K562 (cell line): Measurements from ENCODE around the gene MERTK. TPM values are rescaled to one million over a fixed set of nuclear protein-coding genes. Genes with fewer than 3 reads are reported as not detected.

Source experiments
- ATAC-seq: fragments of 200-7000 bp; cut with Tn5 transposase; 3 replicates; pipeline ENCODE4 v1.9.1; 2020; ENCODE audit warnings: moderate library complexity
- BruUV-seq: library from RNA; stranded (reverse); fragments of 400-500 nt; replicated peaks from 2 replicates; lab custom pipeline; 2021; lab: Mats Ljungman, UMichigan
- CTCF ChIA-PET: fragments of 300-600 bp; formaldehyde crosslinking; extraction: SDS; loops from one replicate; lab custom pipeline; 2021; ENCODE audit warnings: low intra/inter-chr PET ratio; lab: Yijun Ruan, JAX
- POLR2A ChIA-PET: fragments of 300-600, 350-650 bp; sonication (Branson Sonifier 250); formaldehyde crosslinking; extraction: SDS; loops from one replicate; lab custom pipeline; 2021; ENCODE audit warnings: antibody characterized with exemption, inconsistent platforms; lab: Yijun Ruan, JAX
- DNase-seq, 4 experiments: peaks; one replicate each; pipeline versions ENCODE4 v3.0.0 to v3.0.0-alpha.2; 2011 to 2018; ENCODE audit warnings: low spot score in 3 of 4, mixed read lengths in 3 of 4; ENCODE audit errors: extremely low read depth in 1 of 4
- FAIRE-seq: peaks from 2 replicates; lab custom pipeline; 2011; peaks lifted over from hg19 to GRCh38; lab: Jason Lieb, UNC
- H2AFZ ChIP-seq: 2 replicates; pipeline ENCODE4 v1.6.0; 2011; ENCODE audit warnings: low read depth, low read length, control low read depth, inconsistent platforms
- H3K27ac ChIP-seq: fragments of 200-600 bp; 3 replicates; pipeline ENCODE4 v1.8.0; 2011; ENCODE audit warnings: low read depth, mild to moderate bottlenecking, control low read depth, inconsistent platforms, low read length, moderate library complexity, mixed read lengths; ENCODE audit errors: extremely low read depth
- H3K27me3 ChIP-seq, 2 experiments: fragments of 300-600 bp in 1 of 2; 2 replicates in 1 of 2; 3 replicates in 1 of 2; pipeline versions ENCODE4 v1.6.0 to v1.8.0; 2011; ENCODE audit warnings: inconsistent platforms in 2 of 2, low read length in 2 of 2, mild to moderate bottlenecking in 1 of 2, mixed read lengths in 1 of 2, moderate library complexity in 1 of 2; ENCODE audit not compliant: control insufficient read depth in 2 of 2, insufficient read depth in 2 of 2
- H3K36me3 ChIP-seq: fragments of 300-600 bp; 3 replicates; pipeline ENCODE4 v1.8.0; 2011; ENCODE audit warnings: mild to moderate bottlenecking, low read length, inconsistent platforms; ENCODE audit not compliant: control insufficient read depth, insufficient read depth
- H3K4me1 ChIP-seq, 2 experiments: fragments of 200-600 bp in 1 of 2; replicated peaks in 1 of 2; 2 replicates in 1 of 2; 3 replicates in 1 of 2; pipeline versions ENCODE4 v1.5.1 to v1.8.0; 2011; ENCODE audit warnings: inconsistent platforms in 2 of 2, low read length in 2 of 2, mild to moderate bottlenecking in 1 of 2, mixed read lengths in 1 of 2, moderate library complexity in 1 of 2; ENCODE audit not compliant: control insufficient read depth in 2 of 2, insufficient read depth in 2 of 2
- H3K4me2 ChIP-seq: 2 replicates; pipeline ENCODE4 v1.6.1; 2011; ENCODE audit warnings: low read length, control low read depth, inconsistent platforms, mixed read lengths; ENCODE audit not compliant: insufficient read depth
- H3K4me3 ChIP-seq: fragments of 200-600 bp; sonication (generic), shearing (Covaris generic); 2 replicates; pipeline ENCODE4 v1.5.1; 2016; ENCODE audit warnings: control low read depth, inconsistent platforms
- H3K79me2 ChIP-seq: fragments of 200-600 bp; 3 replicates; pipeline ENCODE4 v1.8.0; 2011; ENCODE audit warnings: low read length, inconsistent platforms; ENCODE audit not compliant: control insufficient read depth, insufficient read depth
- H3K9ac ChIP-seq, 2 experiments: 2 replicates each; pipeline versions ENCODE4 v1.6.0 to v1.6.1; 2011; ENCODE audit warnings: low read depth in 2 of 2, low read length in 2 of 2, control low read depth in 1 of 2, inconsistent platforms in 1 of 2, mild to moderate bottlenecking in 1 of 2, mixed read lengths in 1 of 2; ENCODE audit not compliant: insufficient read depth in 1 of 2
- H3K9me1 ChIP-seq: one replicate; pipeline ENCODE4 v1.6.0; 2011; ENCODE audit warnings: inconsistent platforms, mild to moderate bottlenecking, low read length, moderate library complexity; ENCODE audit not compliant: control insufficient read depth, insufficient read depth
- H3K9me3 ChIP-seq: replicated peaks from 2 replicates; pipeline ENCODE4 v1.5.1; 2011; ENCODE audit warnings: low read depth, low read length, inconsistent platforms; ENCODE audit not compliant: control insufficient read depth, insufficient read depth
- H4K20me1 ChIP-seq: replicated peaks from 2 replicates; pipeline ENCODE4 v1.6.1; 2011; ENCODE audit warnings: low read length, inconsistent platforms, mixed read lengths; ENCODE audit not compliant: control insufficient read depth, insufficient read depth
- BCLAF1 ChIP-seq, 2 experiments: fragments of 450-650 bp in 1 of 2; IDR thresholded peaks; 2 replicates each; pipeline ENCODE4 v1.6.1; 2011 to 2017; ENCODE audit warnings: low read depth in 2 of 2, antibody characterized with exemption in 1 of 2, borderline replicate concordance in 1 of 2, low read length in 1 of 2, mild to moderate bottlenecking in 1 of 2, mixed read lengths in 1 of 2; ENCODE audit not compliant: control insufficient read depth in 1 of 2
- E2F6 ChIP-seq, 2 experiments: IDR thresholded peaks; 2 replicates each; pipeline ENCODE4 v1.6.1; 2011; ENCODE audit warnings: borderline replicate concordance in 1 of 2, control low read depth in 1 of 2, low read depth in 1 of 2, low read length in 1 of 2, mild to moderate bottlenecking in 1 of 2, mixed read lengths in 1 of 2, moderate library complexity in 1 of 2; ENCODE audit not compliant: insufficient read depth in 1 of 2, insufficient read length in 1 of 2, poor library complexity in 1 of 2, severe bottlenecking in 1 of 2; ENCODE audit errors: extremely low read depth in 1 of 2
- ILF3 ChIP-seq: fragments of 450-650 bp; IDR thresholded peaks from 2 replicates; pipeline ENCODE4 v1.6.1; 2018; ENCODE audit warnings: antibody characterized with exemption, mild to moderate bottlenecking, moderate library complexity, borderline replicate concordance
- MCM3 ChIP-seq: fragments of 450-650 bp; IDR thresholded peaks from 2 replicates; pipeline ENCODE4 v1.6.1; 2016
- NCOA6 ChIP-seq: fragments of 450-650 bp; IDR thresholded peaks from 2 replicates; pipeline ENCODE4 v1.6.1; 2017; ENCODE audit warnings: mild to moderate bottlenecking
- NFE2 ChIP-seq: IDR thresholded peaks from 2 replicates; pipeline ENCODE4 v1.6.1; 2014; ENCODE audit warnings: antibody characterized with exemption, low read depth
- POU5F1 ChIP-seq: fragments of 150-350 bp; IDR thresholded peaks from 2 replicates; pipeline ENCODE4 v1.6.1; 2014; ENCODE audit warnings: borderline replicate concordance, low read length, low read depth, mild to moderate bottlenecking; ENCODE audit not compliant: partially characterized antibody
- RFX7 ChIP-seq: fragments of 250-450 bp; sonication (Bioruptor Pico); IDR thresholded peaks from 2 replicates; pipeline ENCODE4 v1.5.1; 2021; ENCODE audit warnings: mild to moderate bottlenecking
- TCFL5 ChIP-seq: fragments of 250-450 bp; sonication (Bioruptor Pico); conservative IDR thresholded peaks from 2 replicates; pipeline ENCODE4 v1.6.1; 2021; ENCODE audit warnings: mild to moderate bottlenecking, moderate library complexity, matching md5 sums
- XRCC4 ChIP-seq: IDR thresholded peaks from one replicate; pipeline ENCODE4 v1.6.1; 2011; ENCODE audit not compliant: insufficient read depth, insufficient read length; ENCODE audit errors: extremely low read depth
- ZC3H8 ChIP-seq: fragments of 450-650 bp; IDR thresholded peaks from 2 replicates; pipeline ENCODE4 v1.6.1; 2017
- WGBS: fragments of 100-300 bp; shearing (Covaris generic); methylation state at CpG from one replicate; pipeline ENCODE4 v1.1.6; 2016; ENCODE audit warnings: low coverage, mixed read lengths; ENCODE audit not compliant: insufficient coverage; ENCODE audit errors: missing lambda C conversion rate; 5-methylcytosine and 5-hydroxymethylcytosine counted together
- in situ Hi-C: fragments of 300-500 bp; cut with MboI; formaldehyde crosslinking; loops from 4 replicates; pipeline ENCODE4 v1.15.0; 2018; ENCODE audit warnings: inconsistent platforms, mixed read lengths
- intact Hi-C: fragments of 100-400 bp; cut with micrococcal nuclease; formaldehyde crosslinking; loops from 2 replicates; pipeline ENCODE4 v1.14.2; 2022
- polyA plus RNA-seq, 8 experiments: library from polyadenylated mRNA; depleted of rRNA in 4 of 8; stranded (reverse) in 5 of 8; unstranded in 3 of 8; fragments of >200 nt; fragmentation: Nextera tagmentation in 2 of 8; fragmentation: Illumina TruSeq in 1 of 8; extraction: Ambion mirVana in 2 of 8; extraction: Trizol in 1 of 8; gene quantifications; 2 replicates each; pipeline versions ENCODE4 v1.2.1 to v1.2.3, GENCODE V29; 2011 to 2014; ENCODE audit warnings: inconsistent platforms in 1 of 8, missing spikeins in 1 of 8
- total RNA-seq, 7 experiments: library from RNA; depleted of rRNA in 6 of 7; stranded (reverse); fragments of >200 nt in 6 of 7; fragmentation: Illumina TruSeq in 2 of 7; extraction: Trizol in 2 of 7; gene quantifications; 2 replicates each; pipeline versions ENCODE4 v1.2.1 to v1.2.3, GENCODE V29; 2011 to 2021; ENCODE audit warnings: low replicate concordance in 1 of 7
- TF ChIP-seq, protein P1 (sequence below), 2 experiments: fragments of 450-650 bp; IDR thresholded peaks; 2 replicates each; pipeline ENCODE4 v1.6.1; 2016
- TF ChIP-seq, protein P2 (sequence below): fragments of 250-450 bp; sonication (Bioruptor Pico); IDR thresholded peaks from 2 replicates; pipeline ENCODE4 v1.4.0; 2020; ENCODE audit warnings: borderline replicate concordance

Gene MERTK
- total and polyA plus RNA-seq, 9 of the 15 experiments (the other 6 are each of a cell fraction or from before 2014, with no cell fraction given): 0.23 to 1.6 (median 0.74) TPM

DNA sequence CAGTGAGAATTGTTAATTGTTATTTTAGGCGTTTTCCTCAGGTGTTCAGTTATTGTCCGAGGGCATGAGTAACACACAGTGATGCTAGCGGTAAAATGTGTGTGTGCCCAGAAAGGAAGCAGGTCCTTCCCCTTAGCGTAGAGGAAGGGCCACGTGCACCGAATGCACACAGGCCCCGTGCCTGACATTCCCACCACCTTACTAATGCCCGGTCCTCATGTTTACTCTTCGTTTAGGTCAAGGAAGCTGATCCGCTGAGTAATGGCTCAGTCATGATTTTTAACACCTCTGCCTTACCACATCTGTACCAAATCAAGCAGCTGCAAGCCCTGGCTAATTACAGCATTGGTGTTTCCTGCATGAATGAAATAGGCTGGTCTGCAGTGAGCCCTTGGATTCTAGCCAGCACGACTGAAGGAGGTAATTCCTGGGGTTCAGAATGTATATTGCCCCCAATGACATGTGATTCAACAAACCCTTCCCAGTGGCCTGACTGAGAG is 76.7 kb downstream of the MERTK start (continued):
- TF ChIP-seq XRCC4: no peak
- peak; percentile 38 to 85 for TF ChIP-seq E2F6 (IDR thresholded peaks at IDR 0.05; ENCODE audit: borderline replicate concordance in 1 of 2, extremely low read depth in 1 of 2, insufficient read depth in 1 of 2, insufficient read length in 1 of 2, low read depth in 1 of 2, low read length in 1 of 2, poor library complexity in 1 of 2, severe bottlenecking in 1 of 2)
- TF ChIP-seq RFX7 (CRISPR knock-in tag): no peak
- TF ChIP-seq, all 486 proteins: peak for 9

DNA sequence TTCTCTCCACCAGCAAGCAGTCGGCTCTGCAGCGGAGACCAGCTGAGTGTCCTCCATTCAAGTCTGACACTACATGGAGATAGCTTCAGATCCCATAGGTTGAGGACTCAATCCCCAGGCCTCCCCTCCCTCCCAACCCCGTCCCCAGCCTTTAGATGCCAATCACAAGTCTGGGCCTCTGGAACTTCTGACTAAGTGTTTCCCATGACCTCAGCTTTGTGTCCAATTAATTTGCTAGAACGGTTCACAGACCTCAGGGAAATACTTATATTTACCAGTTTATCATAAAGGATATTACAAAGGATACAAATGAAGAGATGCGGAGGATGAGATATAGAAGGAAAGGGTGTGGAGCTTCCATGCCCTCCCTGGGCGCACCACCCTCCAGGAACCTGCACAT is 77.4 kb downstream of the MERTK start:
- peaks cover 0 to 13% of the 10 kb centered on the region in 2 experiments; a peak in 3 of 5 replicates for H3K4me1 ChIP-seq
- FAIRE-seq (no peak), ATAC-seq (no peak), DNase-seq (no peak)
- no peak overlapping the region for H3K4me3 ChIP-seq
- in situ Hi-C loops (no loop called here), intact Hi-C loops (no loop called here)
- POLR2A ChIA-PET: interaction anchor here (0.6 kb wide), 1 partner anchor 288 kb away, joined by 3 read pairs; no protein-coding TSS in a partner anchor
- H3K9me3 ChIP-seq: no peaks in the 10 kb centered on the region; the same call in 1 of the 2 replicates
- no peaks in the 10 kb centered on the region for H4K20me1 ChIP-seq
- H2AFZ ChIP-seq: no peak overlapping the region
- no TSS peak for BruUV-seq
- H3K9me1 ChIP-seq: no peaks in the 10 kb centered on the region
- H3K4me2 ChIP-seq: no peak overlapping the region
- H3K27me3 ChIP-seq: no peaks in the 10 kb centered on the region
- no peaks in the 10 kb centered on the region for H3K79me2 ChIP-seq
- no peak overlapping the region for H3K27ac ChIP-seq
- WGBS: 44% methylated on average over 6 of the region's 6 CpGs
- H3K36me3 ChIP-seq: no peaks in the 10 kb centered on the region
- no peak overlapping the region for H3K9ac ChIP-seq
- CTCF ChIA-PET: no interaction called here
- TF ChIP-seq, protein P1, sequence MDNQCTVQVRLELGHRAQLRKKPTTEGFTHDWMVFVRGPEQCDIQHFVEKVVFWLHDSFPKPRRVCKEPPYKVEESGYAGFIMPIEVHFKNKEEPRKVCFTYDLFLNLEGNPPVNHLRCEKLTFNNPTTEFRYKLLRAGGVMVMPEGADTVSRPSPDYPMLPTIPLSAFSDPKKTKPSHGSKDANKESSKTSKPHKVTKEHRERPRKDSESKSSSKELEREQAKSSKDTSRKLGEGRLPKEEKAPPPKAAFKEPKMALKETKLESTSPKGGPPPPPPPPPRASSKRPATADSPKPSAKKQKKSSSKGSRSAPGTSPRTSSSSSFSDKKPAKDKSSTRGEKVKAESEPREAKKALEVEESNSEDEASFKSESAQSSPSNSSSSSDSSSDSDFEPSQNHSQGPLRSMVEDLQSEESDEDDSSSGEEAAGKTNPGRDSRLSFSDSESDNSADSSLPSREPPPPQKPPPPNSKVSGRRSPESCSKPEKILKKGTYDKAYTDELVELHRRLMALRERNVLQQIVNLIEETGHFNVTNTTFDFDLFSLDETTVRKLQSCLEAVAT (IDR thresholded peaks at IDR 0.05): no peak
- no peak for TF ChIP-seq TCFL5 (CRISPR knock-in tag)
- TF ChIP-seq ZC3H8: no peak
- TF ChIP-seq MCM3: no peak
- no peak for TF ChIP-seq POU5F1
- TF ChIP-seq, protein P2, sequence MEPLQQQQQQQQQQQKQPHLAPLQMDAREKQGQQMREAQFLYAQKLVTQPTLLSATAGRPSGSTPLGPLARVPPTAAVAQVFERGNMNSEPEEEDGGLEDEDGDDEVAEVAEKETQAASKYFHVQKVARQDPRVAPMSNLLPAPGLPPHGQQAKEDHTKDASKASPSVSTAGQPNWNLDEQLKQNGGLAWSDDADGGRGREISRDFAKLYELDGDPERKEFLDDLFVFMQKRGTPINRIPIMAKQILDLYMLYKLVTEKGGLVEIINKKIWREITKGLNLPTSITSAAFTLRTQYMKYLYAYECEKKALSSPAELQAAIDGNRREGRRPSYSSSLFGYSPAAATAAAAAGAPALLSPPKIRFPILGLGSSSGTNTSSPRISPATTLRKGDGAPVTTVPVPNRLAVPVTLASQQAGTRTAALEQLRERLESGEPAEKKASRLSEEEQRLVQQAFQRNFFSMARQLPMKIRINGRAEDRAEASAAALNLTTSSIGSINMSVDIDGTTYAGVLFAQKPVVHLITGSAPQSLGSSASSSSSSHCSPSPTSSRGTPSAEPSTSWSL (CRISPR knock-in tag): no peak
- no peak for TF ChIP-seq BCLAF1 (IDR thresholded peaks at IDR 0.05; ENCODE audit: borderline replicate concordance in 1 of 2, control insufficient read depth in 1 of 2, low read depth in 2 of 2, low read length in 1 of 2)
- TF ChIP-seq ILF3: no peak
- no peak for TF ChIP-seq NFE2
- TF ChIP-seq NCOA6: no peak
